GM12891 (cell line): ENCODE measurements around the gene LILRB5.

Source experiments
- POLR2A ChIP-seq: IDR thresholded peaks from 2 replicates; pipeline ENCODE4 v1.6.1; 2011; ENCODE audit warnings: low read depth, low read length, control low read depth
- POLR2AphosphoS5 ChIP-seq: IDR thresholded peaks from 2 replicates; pipeline ENCODE4 v1.6.1; 2011; ENCODE audit warnings: low read depth, low read length, control low read depth
- POU2F2 ChIP-seq: IDR thresholded peaks from 2 replicates; pipeline ENCODE4 v1.6.1; 2011; ENCODE audit warnings: low read depth, mild to moderate bottlenecking, control low read depth, low read length, moderate library complexity

GRCh38 chr19:54279406-54279962, 22.4 kb upstream of the LILRB5 start:
- no peak for TF ChIP-seq POLR2A
- TF ChIP-seq POLR2AphosphoS5: no peak
- no peak for TF ChIP-seq POU2F2
